Uterus (tissue), 2 donors: ENCODE data around the gene IQCK.

Source experiments
- POLR2A ChIP-seq, 2 donors: fragments of 450-650 bp; IDR thresholded peaks; one replicate each; pipeline ENCODE4 v1.6.1; 2016; ENCODE audit warnings: antibody characterized with exemption in 2 of 2, mild to moderate bottlenecking in 1 of 2, moderate library complexity in 1 of 2
- TF ChIP-seq, protein P1 (sequence below), 4 experiments: fragments of 200-600 bp in 2 of 4; fragments of 450-650 bp in 2 of 4; sonication (generic) in 2 of 4; IDR thresholded peaks; one replicate each; pipeline ENCODE4 v1.5.1; 2016 to 2019; ENCODE audit warnings: antibody characterized with exemption in 4 of 4, mild to moderate bottlenecking in 2 of 4, moderate library complexity in 1 of 4

DNA sequence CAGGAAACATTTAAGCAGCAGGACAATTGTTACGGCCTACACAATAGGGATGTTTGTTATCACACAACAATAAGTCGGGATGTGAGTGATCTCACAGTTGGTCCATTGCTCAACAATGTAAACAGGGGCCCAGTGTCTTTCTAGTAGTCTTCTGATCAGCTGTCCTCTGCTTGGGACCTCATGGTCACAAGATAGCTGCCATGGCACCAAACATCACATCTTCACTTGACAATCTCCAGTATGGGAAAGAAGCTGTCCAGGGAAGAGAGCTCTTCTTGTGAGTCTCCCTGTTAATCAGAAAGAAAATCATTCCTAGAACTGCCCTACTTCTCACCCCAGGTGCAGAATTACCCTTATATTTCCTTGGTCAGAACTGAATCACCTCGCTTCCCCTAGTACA is 172.8 kb downstream of the IQCK start:
- TF ChIP-seq, protein P1, sequence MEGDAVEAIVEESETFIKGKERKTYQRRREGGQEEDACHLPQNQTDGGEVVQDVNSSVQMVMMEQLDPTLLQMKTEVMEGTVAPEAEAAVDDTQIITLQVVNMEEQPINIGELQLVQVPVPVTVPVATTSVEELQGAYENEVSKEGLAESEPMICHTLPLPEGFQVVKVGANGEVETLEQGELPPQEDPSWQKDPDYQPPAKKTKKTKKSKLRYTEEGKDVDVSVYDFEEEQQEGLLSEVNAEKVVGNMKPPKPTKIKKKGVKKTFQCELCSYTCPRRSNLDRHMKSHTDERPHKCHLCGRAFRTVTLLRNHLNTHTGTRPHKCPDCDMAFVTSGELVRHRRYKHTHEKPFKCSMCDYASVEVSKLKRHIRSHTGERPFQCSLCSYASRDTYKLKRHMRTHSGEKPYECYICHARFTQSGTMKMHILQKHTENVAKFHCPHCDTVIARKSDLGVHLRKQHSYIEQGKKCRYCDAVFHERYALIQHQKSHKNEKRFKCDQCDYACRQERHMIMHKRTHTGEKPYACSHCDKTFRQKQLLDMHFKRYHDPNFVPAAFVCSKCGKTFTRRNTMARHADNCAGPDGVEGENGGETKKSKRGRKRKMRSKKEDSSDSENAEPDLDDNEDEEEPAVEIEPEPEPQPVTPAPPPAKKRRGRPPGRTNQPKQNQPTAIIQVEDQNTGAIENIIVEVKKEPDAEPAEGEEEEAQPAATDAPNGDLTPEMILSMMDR (IDR thresholded peaks at IDR 0.05) = no peak
- no peak for TF ChIP-seq POLR2A (IDR thresholded peaks at IDR 0.05)
